ENCODE measurements around the gene MOK. TPM values are rescaled to one million over a fixed set of nuclear protein-coding genes. Genes with fewer than 3 reads are reported as not detected.

The MOK gene
- total RNA-seq, 1 donor from 2014 or later, result 14.5 TPM

DNA sequence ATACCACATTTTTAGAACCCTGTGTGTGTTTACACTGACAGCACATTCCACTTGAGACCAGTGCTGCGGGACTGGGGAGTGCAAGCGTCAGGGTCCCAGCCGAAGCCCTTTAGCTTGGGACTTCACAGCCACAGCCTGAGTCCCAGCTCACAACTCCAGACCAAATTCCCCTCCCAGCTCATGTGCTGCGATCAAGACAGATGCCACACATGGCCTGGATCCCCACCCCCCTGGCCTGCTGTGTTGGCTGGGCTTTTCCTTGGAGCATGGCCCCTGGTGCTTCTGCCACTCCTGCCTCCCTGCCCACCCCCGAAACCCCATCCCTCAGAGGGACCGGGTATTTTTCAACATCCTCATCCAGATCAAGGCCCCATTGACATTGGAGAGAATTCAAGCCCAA lies 101.6 kb downstream of the MOK start:
- no peak for DNase-seq

DNA sequence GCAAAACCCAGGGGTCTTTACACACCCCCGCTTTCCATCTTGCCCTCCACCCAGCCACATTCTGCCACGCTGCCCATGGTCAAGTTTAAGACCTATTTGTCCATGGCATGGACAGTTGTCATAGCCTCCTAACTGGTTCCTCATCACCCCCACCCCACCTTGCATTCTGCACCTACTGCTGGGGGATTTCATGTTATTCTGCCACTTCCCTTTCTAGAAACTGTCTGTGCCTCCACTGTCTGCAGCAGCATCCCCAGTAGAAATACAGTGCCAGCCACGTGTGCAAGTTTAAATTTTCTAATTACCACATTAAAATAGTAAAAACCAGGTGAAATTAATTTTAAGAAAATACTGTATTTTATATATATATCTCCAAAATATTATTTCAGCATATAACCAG lies 102.0 kb downstream of the MOK start:
- DNase-seq, result no peak

DNA sequence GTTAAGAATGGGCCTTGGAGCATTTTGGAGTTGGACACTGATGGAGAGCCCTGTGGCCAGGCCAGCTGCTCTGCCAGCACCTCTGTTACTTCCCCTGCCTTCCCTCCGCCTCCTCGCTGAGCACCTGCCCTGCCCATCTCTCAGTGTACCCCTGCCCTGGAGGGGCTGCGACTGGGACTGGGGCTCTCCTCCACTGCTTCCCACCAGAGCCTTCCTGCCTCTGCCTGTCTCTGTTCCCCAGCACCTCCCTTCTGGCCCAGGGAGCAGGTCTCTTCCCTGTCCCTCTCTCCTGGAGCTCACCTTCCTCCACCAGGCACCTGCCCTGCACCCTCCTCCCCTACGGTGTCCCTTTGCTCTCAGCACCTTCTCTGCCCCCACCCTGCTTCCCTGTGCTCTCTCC lies 103.2 kb downstream of the MOK start:
- DNase-seq, result no peak

DNA sequence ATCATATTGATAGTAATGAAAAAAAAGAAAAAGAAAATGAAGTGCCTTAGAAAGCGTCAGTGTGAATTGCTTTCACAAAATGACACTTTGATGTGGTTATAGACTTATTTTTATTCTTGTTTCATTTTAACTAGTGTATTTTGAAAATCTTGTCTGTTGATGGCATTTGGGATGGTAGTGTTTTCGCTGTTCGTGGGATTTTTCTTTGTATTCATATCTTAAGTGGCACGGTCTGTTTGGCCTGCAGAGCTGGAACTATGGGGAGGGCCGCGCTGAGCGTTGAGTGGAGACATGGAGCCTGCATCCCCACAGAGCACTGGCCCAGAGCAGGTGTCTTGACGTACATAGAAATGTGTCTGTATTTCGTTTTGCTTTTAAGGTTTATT lies 103.6 kb downstream of the MOK start:
- DNase-seq, result no peak

DNA sequence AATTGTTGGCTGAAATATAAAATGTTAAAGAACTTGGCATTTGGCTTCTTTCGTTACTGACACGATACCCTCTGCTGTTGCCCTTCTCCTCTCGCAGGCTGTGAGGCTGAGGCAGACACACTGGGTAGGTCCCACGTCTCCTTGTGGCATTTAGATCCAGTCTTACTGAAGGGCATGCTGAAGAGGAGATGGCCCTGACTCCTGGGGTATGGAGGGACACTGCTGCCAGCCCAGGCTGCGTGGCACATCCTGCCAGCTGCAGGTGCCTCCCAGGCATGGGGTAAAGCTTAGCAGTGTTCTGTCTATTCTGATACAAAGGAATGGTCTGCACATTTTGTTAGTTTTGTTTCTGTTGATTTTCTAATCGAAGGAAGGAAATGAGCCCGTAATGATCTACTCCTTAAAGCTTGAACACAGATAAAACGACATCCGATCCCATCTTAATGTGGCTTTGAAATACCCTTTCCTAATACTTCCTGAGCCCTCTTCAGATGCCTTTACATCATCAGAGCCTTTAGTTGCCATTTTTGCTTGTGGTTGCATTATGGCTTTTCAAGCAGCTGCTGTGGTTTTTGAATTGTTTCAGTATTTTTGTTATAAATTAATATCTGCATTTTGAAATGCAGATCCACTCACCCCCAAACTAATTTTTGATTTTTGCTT lies 104.1 kb downstream of the MOK start:
- DNase-seq, result no peak

DNA sequence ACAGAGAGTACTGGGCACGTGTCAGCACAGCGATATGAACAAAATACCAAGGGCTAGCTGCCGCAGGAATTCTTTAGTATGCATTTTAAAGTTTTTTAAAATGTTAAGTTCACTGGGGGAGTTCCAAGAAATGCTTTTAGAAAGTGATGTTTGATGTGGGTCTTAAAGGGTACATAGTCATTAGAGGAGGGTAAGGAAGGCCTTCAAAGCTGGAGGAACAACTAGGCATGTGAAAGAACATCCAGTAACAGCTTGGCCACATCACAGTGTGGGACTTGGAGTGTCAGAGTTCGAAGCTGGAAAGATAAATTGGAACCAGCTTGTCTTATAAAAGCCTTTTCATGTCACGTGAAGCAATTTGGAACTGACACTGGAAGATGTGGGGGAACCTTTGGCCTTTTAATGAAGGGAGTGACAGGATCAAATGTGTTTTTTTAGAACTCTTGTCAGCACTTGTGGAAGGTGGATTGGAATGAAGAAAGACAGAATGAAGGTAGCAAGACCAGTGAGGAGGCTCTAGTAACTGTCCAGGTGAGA lies 107.6 kb downstream of the MOK start:
- DNase-seq, result no peak

DNA sequence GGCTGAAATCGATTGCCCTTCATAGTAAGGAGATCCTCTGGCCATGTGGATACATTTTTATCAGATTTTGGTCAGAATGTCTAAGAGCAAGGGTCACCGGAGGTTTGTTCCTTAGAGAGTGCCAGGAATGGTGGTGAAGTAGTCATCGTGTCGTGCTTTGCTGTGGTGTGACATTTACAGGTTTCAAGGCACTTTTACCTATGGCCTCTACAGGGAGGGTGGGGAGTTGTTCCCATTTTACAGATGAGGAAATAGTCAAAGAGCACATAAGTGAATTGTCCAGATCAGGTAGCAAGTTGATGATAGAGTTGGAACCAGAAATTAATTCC lies 108.1 kb downstream of the MOK start:
- no peak for DNase-seq

DNA sequence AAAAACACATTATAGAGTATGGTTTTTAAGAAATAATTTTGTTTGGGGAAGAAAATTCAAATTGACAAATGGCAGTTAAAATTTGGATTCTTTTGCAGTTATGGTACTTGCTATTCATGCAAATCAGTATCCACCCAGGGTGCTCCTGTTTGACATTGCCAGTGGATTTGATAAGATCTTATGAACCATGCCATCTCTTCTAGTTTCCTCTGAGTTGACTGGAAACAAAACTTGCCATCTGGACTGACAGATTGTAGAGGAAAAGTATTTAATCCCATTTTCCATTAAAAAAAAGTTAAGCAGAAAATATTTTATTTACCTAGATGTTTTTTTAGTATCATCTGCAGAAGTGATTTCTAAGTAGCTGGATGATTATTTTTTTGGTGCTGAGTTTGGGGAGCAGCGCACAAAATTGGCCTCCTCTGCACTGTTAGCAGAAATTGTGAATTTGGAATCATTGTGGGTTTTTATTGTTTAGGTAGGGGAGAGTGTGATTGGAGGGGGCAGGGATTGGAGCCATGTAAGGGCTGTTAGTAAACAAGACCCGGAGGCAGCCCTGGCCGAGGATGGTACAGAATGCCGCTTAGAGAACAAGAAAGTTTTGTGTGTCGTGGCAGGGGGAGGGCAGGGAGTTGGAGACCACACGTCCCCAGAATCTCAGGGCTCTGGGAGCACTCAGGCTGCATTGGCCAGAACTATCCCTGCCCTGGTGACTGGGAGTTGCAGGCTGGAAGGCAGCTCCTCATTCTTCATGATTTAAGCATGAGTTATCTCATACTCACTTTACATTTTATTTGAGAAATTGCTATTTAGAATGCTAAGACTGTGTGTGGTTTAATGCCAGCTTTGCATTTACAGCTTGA lies 108.7 kb downstream of the MOK start:
- no peak for DNase-seq

DNA sequence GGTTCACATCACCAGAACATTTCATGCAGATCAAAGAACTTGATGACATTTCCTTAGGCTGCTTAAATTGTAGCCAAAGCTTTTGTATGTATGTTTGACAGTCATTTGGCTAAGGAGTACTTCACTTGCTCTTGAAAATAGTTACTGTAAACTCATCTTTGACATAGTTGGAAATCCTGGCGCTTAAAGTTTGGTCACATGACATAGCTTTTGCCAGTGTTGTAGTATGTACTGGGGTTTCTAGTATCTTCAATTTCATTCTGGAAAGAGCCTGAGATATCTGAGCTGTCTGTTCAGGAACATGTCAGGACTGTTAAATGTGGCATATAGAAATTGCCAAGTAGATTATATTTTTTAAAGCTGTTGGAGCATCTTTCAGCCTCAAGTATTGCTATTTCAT lies 109.5 kb downstream of the MOK start:
- no peak for DNase-seq

DNA sequence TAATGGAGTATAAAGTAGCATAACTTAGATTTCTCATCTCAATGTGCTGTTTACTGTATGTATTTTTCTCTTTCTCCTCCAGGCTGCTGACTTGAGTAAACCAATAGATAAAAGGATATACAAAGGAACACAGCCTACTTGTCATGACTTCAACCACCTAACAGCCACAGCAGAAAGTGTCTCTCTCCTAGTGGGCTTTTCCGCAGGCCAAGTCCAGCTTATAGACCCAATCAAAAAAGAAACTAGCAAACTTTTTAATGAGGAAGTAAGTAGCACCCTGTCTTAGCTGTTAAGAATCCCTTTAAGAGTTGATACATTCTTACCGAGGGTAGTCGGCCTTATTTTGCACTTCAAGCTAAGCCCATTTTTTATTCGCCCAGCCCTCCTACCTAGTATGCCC lies 110.1 kb downstream of the MOK start:
- DNase-seq, result no peak

DNA sequence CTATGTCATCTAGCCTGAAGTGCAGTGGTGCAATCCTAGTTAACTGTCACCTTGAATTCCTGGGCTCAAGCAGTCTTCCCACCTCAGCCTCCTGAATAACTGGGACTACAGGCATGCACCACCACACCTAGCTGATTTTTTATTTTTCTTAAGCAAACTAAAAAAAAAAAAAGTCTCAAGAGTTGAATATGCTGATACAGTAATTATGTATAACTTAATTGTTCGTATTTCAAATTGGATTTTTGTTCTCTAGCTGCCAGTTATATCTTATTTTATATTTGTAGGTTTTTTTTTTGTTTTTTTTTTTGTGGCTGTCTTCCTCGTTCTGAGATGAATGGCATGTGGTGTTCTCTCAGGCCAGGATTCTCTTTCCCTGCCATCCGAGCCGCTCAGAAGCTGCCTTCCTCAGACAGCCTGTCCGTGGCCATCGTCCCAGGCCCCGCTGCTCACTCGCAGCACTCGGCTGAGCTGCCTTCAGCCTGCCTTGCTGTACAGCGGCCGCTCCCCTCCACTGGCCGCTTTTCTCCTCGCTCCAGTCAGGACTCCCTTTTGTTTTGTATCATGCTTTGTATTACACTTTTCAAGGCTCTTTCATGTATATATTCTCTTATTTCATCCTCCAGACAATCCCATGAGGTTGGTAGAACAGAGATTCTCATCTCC lies 112.0 kb downstream of the MOK start:
- no peak for DNase-seq

DNA sequence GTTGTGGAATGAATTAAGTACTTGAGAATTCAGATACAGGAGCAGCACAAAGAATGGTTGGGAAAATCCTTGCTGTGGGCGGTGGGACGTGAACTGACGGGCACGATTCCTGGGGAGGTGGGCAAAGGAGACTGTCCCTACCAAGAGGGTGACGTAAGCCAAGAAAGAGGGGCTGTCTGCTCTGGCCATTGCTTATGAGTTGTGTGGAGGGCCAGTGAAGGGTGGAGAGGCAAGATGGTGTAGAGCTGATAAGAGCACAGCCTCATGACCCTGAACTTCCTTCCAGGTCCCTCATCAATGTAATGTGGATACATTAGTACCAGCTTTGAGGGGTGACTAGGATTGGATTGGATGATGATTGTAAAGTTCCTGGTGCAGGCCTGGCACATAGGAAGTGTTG lies 115.1 kb downstream of the MOK start:
- no peak for DNase-seq

DNA sequence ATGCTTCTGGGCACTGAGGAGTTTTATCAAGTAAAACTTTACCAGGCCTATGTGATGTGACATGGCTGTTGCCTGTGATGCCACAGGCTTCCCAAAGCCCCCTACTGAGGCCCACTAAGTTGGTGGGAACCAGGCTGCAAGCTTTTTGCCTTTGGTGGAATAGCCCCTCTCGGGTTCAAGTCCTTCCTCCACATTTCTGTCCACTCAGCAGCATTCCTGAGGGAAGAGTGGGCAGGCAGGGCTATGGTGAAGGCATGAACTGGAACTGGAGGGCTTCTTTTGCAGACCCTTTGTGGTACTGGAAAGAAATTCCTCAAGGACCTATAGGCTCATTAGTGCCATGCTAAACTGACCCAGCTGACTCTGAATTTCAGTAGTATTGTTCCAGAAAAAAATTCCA lies 116.8 kb downstream of the MOK start:
- no peak for DNase-seq

DNA sequence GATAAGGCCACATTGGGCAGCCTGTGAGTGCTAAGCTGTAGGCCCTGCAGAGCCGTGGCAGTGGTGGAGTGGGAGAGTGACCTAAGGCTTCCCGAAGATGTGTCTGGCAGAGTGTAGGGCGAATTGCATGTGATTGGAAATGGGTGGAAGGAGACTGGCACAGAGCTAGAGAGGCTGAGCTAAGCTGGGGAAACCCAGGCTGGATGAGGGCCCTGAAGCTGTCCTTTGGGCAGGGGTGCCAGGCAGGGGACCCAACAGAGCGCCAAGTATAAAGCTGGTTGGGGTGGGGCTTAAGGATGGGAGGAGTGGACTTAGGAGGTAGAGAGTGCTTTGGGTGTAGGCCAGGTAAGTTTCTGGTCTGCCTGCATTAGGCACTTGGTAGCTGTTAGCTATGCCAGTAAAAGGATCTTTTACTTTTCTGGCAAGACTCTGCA lies 117.4 kb downstream of the MOK start:
- DNase-seq, result no peak

DNA sequence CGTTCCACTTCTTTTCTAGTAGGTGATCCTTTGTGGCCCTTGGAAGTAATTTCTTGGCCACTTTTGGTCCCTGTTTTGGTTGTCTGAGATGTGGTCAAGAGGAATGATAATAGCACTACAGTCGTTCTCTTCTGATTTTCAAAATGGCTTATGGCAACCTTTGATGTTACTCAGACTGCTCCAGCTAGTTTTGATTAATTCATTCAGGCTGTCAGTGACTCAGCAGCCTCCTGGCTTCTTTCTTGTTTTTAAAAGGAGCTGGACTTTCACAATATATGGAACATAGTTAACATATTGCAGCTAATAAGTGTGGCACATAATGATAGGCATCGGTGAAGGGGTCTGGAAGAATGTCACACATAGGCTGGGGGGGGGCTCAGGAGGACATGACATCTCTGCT lies 117.9 kb downstream of the MOK start:
- peak; percentile 26 for DNase-seq

DNA sequence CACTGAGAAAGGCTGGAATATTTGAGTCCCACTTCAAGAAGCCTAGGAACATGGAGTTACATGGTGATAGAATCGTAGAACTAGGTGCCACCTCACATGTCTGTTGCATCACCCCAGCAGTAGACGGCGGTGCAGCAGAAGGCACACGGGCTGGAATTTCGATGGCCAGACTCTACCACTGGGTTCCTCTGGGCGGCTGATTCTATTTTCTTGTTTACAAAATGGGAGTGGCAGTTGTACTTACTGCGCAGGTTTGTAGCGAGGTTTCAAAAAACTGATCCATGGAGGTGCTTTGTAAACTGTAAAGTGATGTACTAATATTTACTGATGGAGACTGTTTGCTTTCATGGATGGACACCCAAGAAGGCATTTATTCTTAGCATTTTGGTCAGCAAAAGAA lies 119.6 kb downstream of the MOK start:
- DNase-seq, result no peak

DNA sequence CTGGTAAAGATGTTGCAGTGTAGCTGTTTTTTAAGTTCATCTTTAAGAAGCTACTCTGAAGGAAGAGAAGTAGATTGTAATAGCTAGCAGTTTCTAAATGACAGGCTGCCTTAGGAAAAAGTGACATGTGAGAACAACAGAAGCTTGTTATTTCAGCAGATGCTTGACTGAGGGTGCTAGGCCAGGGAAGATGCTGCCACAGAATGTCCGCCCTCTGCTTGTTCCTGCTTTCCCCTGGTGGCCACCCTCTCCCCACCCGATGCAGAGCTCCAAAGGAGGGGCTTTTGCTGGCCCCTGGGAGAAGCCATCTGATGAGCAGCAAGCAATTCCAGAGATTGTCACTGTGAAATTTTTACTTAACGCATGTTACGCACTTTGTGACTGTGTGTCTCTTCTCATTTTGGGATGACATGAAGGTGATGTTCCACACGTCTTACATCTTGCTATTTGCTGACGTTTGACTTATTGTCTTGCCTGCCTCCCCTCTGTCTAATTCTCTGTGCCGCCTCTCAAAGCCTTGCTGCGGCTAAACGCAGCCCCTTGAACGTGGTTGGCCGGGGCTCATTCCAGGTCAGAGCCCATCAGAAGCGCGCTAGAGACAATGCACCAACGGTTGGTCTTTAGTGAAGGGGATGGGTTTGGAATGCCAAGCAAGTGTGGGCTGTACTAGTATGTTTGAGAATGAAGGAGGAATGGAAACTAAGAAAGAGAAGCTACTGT lies 120.5 kb downstream of the MOK start:
- DNase-seq, result no peak

DNA sequence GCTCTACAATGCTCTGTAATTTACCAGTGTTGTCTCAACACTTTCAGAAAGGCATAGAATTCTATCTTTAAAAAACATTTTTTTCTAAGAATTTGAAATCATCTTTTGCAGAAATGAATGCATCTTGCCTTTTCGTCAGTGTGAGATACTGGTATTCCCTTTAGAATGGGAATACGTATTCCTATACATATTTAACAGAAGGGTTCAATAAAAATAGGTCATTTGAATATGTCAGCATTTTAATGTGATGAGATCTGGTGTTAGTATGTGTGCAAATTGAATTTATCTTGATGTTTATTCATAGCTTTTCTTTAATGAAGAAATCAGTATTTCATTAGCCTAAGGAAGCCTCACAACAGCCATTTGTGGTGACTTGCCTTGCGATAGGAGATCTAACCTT lies 121.1 kb downstream of the MOK start:
- DNase-seq, result no peak

DNA sequence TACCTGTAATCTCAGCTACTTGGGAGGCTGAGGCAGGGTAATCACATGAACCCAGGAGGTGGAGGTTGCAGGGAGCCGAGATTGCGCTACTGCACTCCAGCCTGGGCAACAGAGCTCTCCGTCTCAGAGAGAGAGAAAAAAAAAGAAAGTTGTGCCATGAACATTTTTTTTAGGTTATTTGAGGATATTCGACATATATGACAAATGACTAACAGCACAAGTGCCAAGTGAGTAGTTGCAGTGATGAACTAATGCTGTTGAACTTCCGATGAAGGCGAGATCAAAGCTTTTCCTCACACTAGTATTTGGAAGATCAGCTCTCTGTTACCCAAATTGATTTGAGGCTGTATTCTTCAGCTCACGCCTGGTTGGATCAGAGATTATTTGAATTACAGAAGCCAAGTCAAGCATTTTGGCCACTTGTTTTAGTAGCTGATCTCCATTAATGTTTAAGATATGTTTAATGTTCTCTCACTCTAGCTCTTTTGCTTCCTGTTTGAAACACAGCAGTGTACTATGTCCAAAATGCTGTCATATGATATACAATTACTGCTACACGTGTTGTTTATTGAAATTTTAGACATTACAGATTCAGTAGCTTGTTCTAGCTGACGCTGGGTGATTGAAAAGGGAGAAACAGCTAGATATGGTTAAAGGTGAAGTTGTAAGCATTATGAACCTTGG lies 121.9 kb downstream of the MOK start:
- no peak for DNase-seq

DNA sequence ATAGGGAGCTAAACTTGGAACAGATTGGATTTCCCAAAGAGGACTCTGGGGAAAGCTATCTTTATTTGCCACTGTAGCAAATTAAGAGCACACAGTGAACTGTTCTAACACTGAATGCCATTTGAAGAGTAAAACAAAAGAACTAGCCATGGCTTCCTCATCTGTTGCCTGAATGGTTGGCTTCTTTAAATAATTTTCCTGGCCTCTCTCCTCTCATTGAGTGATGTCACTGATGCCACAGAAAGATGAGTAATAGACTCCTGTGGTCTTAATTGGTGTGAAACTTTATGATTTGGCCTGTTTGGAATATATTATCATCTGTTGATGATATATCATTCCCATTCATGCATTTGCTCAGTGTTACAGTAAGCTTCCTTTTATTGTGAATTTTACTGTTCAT lies 122.8 kb downstream of the MOK start:
- no peak for DNase-seq

DNA sequence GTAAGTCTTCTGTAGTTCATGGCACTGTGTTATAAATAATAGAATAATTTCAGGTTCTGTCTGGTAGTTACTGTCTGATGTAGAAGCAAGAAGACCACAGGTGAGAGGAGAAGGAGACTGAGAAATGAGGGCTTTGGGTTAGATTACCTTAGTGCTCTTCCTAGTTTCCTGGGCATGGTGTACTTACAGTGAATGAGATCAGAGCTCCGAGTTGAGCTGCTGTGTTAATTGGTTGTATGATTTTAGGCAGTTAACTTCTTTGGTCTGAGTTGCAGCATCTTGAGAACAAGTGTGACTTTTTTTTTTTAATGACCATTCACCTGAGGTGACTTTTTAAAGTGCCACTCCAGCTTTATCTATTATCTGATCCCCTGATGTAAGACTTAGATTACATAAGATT lies 123.8 kb downstream of the MOK start:
- DNase-seq, result no peak

Data from skin of body (tissue), 2 donors.